ENCODE results near the gene CASD1.

GRCh38 chr7:94591176-94591575 is 81.6 kb downstream of the CASD1 start:
- TF ChIP-seq EZH2 (IDR thresholded peaks at IDR 0.05) (no peak), POLR2AphosphoS5 (IDR thresholded peaks at IDR 0.05; ENCODE audit: borderline replicate concordance, low read depth, low read length) (no peak)
